Neural cell (in vitro differentiated cells): ENCODE measurements around the gene ARHGEF19. TPM values are rescaled to one million over a fixed set of nuclear protein-coding genes. Genes with fewer than 3 reads are reported as not detected.

Experiments
- H2AFZ ChIP-seq: fragments of 200-600, 300-800 bp; sonication (generic), shearing (Covaris generic); 2 replicates; pipeline ENCODE4 v1.6.0; 2014; ENCODE audit warnings: low read depth, mild to moderate bottlenecking, antibody characterized with exemption, low read length, moderate library complexity
- H3F3A ChIP-seq: fragments of 200-600 bp; shearing (Covaris generic); 2 replicates; pipeline ENCODE4 v1.6.1; 2016; ENCODE audit warnings: mild to moderate bottlenecking, moderate library complexity, mixed read lengths, antibody characterized with exemption, low read length; ENCODE audit not compliant: insufficient read depth, poor library complexity, severe bottlenecking
- H3K27ac ChIP-seq: fragments of 200-600, 300-800 bp; sonication (generic), shearing (Covaris generic); 2 replicates; pipeline ENCODE4 v1.5.1; 2014; ENCODE audit warnings: mild to moderate bottlenecking, low read length, moderate library complexity
- H3K27me3 ChIP-seq: fragments of 300-800, 200-600 bp; sonication (generic), shearing (Covaris generic); 2 replicates; pipeline ENCODE4 v1.6.0; 2014; ENCODE audit warnings: mild to moderate bottlenecking, low read depth, low read length, moderate library complexity; ENCODE audit not compliant: insufficient read depth
- H3K36me3 ChIP-seq: fragments of 300-800, 200-600 bp; sonication (generic), shearing (Covaris generic); 2 replicates; pipeline ENCODE4 v1.5.1; 2014; ENCODE audit warnings: mild to moderate bottlenecking, antibody characterized with exemption, low read length, moderate library complexity; ENCODE audit not compliant: insufficient read depth
- H3K4me2 ChIP-seq: fragments of 300-800, 200-600 bp; sonication (generic), shearing (Covaris generic); 2 replicates; pipeline ENCODE4 v1.6.0; 2014; ENCODE audit warnings: mild to moderate bottlenecking, low read length
- H3K4me3 ChIP-seq: fragments of 300-800, 200-600 bp; sonication (generic), shearing (Covaris generic); 2 replicates; pipeline ENCODE4 v1.5.1; 2014; ENCODE audit warnings: mild to moderate bottlenecking, low read length, moderate library complexity
- H3K79me2 ChIP-seq: fragments of 200-600 bp; shearing (Covaris generic); replicated peaks from 2 replicates; pipeline ENCODE4 v1.6.0; 2014; ENCODE audit warnings: mild to moderate bottlenecking, low read length, moderate library complexity; ENCODE audit not compliant: insufficient read depth
- H3K9ac ChIP-seq: fragments of 300-800, 200-600 bp; sonication (generic), shearing (Covaris generic); 2 replicates; pipeline ENCODE4 v1.6.1; 2016; ENCODE audit warnings: mild to moderate bottlenecking, low read length, mixed read lengths
- H3K9me2 ChIP-seq: fragments of 200-600 bp; shearing (Covaris generic); 2 replicates; pipeline ENCODE4 v1.6.1; 2016; ENCODE audit warnings: mild to moderate bottlenecking, low read length, mixed read lengths; ENCODE audit not compliant: insufficient read depth
- H3K9me3 ChIP-seq: fragments of 200-600, 300-800 bp; sonication (generic), shearing (Covaris generic); 2 replicates; pipeline ENCODE4 v1.6.1; 2016; ENCODE audit warnings: mild to moderate bottlenecking, mixed run types, low read length, moderate library complexity, mixed read lengths
- H4K20me1 ChIP-seq: fragments of 200-600 bp; shearing (Covaris generic); 2 replicates; pipeline ENCODE4 v1.6.1; 2016; ENCODE audit warnings: mild to moderate bottlenecking, mixed run types; ENCODE audit not compliant: insufficient read depth
- CTCF ChIP-seq: fragments of 450-650 bp; IDR thresholded peaks from 2 replicates; pipeline ENCODE4 v1.5.1; 2014; ENCODE audit warnings: antibody characterized with exemption, mild to moderate bottlenecking, moderate library complexity; ENCODE audit not compliant: poor library complexity, severe bottlenecking
- EP300 ChIP-seq: fragments of 450-650 bp; conservative IDR thresholded peaks from 2 replicates; pipeline ENCODE4 v1.6.1; 2014; ENCODE audit warnings: antibody characterized with exemption, mild to moderate bottlenecking, moderate library complexity; ENCODE audit not compliant: poor library complexity, severe bottlenecking
- EZH2 ChIP-seq: fragments of 200-600, 300-800 bp; shearing (Covaris generic), sonication (generic); IDR thresholded peaks from 2 replicates; pipeline ENCODE4 v1.6.1; 2014; ENCODE audit warnings: antibody characterized with exemption, low read length, borderline replicate concordance, mild to moderate bottlenecking; ENCODE audit not compliant: insufficient read depth, poor library complexity, severe bottlenecking
- MXI1 ChIP-seq: fragments of 450-650 bp; conservative IDR thresholded peaks from 2 replicates; pipeline ENCODE4 v1.6.1; 2014; ENCODE audit warnings: antibody characterized with exemption, mild to moderate bottlenecking; ENCODE audit not compliant: poor library complexity, severe bottlenecking
- POLR2AphosphoS5 ChIP-seq: IDR thresholded peaks from 2 replicates; pipeline ENCODE4 v1.6.1; 2012
- RAD21 ChIP-seq: fragments of 450-650 bp; conservative IDR thresholded peaks from 2 replicates; pipeline ENCODE4 v1.6.1; 2014; ENCODE audit warnings: antibody characterized with exemption, mild to moderate bottlenecking, moderate library complexity
- REST ChIP-seq: IDR thresholded peaks from 2 replicates; pipeline ENCODE4 v1.6.1; 2012; ENCODE audit warnings: borderline replicate concordance
- SMC3 ChIP-seq: fragments of 450-650 bp; conservative IDR thresholded peaks from 2 replicates; pipeline ENCODE4 v1.6.1; 2014; ENCODE audit warnings: antibody characterized with exemption, mild to moderate bottlenecking, moderate library complexity; ENCODE audit not compliant: poor library complexity
- TAF1 ChIP-seq: IDR thresholded peaks from 2 replicates; pipeline ENCODE4 v1.6.1; 2012; ENCODE audit warnings: low read depth
- polyA plus RNA-seq: library from polyadenylated mRNA; depleted of rRNA; stranded (reverse); fragments of >200 nt; gene quantifications from 2 replicates; pipeline ENCODE4 v1.2.3, GENCODE V29; 2014

ARHGEF19 gene
- polyA plus RNA-seq, 1 donor from 2014 or later, result 0.93 TPM

- H3K9ac ChIP-seq, result no peak overlapping the region
- no peaks in the 10 kb centered on the region for H3K27me3 ChIP-seq
- H3K4me2 ChIP-seq, result no peak overlapping the region
- no peaks in the 10 kb centered on the region for H3K36me3 ChIP-seq
- H3K79me2 ChIP-seq, result no peaks in the 10 kb centered on the region
- H3K9me3 ChIP-seq, result no peaks in the 10 kb centered on the region
- H3K4me3 ChIP-seq, result no peak overlapping the region
- no peak overlapping the region for H3K27ac ChIP-seq
- no peaks in the 10 kb centered on the region for H3K9me2 ChIP-seq
- H4K20me1 ChIP-seq, result no peaks in the 10 kb centered on the region
- H3F3A ChIP-seq, result no peaks in the 10 kb centered on the region
- TF ChIP-seq REST, result no peak
- TF ChIP-seq EZH2, result no peak
- no peak overlapping the region for H2AFZ ChIP-seq
These were observed 38.8 kb downstream of the ARHGEF19 start for GRCh38 chr1:16173447-16174260.

- Histone ChIP-seq H3K36me3 (no peaks in the 10 kb centered on the region), H3K4me3 (no peak overlapping the region), H3F3A (no peaks in the 10 kb centered on the region), H3K4me2 (no peak overlapping the region), H3K9me2 (no peaks in the 10 kb centered on the region), H2AFZ (no peak overlapping the region), H3K9ac (no peak overlapping the region), H3K27me3 (no peaks in the 10 kb centered on the region), H3K9me3 (no peaks in the 10 kb centered on the region), H4K20me1 (no peaks in the 10 kb centered on the region), H3K27ac (no peak overlapping the region), H3K79me2 (no peaks in the 10 kb centered on the region)
- TF ChIP-seq RAD21 (no peak), CTCF (no peak), EZH2 (no peak), SMC3 (no peak), TAF1 (no peak), POLR2AphosphoS5 (no peak), REST (no peak), MXI1 (no peak), EP300 (no peak)
These were observed 39.4 kb downstream of the ARHGEF19 start for GRCh38 chr1:16172964-16173446.
